GF-D8 (cell line): ENCODE measurements around the gene EGFL6.

Experiments used
- DNase-seq: peaks from one replicate; lab custom pipeline; 2025; lab: John Stamatoyannopoulos, UW

The EGFL6 gene, protein sequence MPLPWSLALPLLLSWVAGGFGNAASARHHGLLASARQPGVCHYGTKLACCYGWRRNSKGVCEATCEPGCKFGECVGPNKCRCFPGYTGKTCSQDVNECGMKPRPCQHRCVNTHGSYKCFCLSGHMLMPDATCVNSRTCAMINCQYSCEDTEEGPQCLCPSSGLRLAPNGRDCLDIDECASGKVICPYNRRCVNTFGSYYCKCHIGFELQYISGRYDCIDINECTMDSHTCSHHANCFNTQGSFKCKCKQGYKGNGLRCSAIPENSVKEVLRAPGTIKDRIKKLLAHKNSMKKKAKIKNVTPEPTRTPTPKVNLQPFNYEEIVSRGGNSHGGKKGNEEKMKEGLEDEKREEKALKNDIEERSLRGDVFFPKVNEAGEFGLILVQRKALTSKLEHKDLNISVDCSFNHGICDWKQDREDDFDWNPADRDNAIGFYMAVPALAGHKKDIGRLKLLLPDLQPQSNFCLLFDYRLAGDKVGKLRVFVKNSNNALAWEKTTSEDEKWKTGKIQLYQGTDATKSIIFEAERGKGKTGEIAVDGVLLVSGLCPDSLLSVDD

DNA sequence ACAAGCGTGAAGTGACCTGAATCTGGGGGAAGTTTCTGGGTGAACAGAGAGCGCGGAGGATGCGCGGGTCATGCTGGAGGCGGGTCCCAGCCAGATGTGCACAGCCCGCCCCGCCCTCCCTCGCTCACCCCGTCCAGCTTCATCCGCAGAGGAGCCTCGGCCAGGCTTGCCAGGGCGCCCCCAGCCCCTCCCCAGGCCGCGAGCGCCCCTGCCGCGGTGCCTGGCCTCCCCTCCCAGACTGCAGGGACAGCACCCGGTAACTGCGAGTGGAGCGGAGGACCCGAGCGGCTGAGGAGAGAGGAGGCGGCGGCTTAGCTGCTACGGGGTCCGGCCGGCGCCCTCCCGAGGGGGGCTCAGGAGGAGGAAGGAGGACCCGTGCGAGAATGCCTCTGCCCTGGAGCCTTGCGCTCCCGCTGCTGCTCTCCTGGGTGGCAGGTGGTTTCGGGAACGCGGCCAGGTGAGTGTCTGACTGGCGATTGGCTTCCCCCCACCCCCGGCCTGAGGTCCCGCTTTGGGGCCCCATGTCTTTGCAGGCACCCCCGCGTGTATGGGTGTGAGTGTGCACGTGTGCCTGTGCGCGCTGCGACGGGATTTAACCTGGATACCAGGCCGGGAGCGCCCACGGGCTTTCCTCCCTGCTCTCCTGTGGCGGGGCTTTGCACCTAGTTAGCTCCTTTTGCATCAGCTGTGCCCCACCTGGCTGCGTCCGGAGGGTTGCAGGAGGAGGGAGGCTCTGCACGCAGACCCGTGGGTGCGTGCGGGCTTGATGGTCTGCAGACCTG, at the start of gene EGFL6:
EGFL6 (plus strand) TSS at position 123 of the 782 bp plus-strand sequence; CDS start at position 384, 261 bp downstream.
- no peak for DNase-seq

DNA sequence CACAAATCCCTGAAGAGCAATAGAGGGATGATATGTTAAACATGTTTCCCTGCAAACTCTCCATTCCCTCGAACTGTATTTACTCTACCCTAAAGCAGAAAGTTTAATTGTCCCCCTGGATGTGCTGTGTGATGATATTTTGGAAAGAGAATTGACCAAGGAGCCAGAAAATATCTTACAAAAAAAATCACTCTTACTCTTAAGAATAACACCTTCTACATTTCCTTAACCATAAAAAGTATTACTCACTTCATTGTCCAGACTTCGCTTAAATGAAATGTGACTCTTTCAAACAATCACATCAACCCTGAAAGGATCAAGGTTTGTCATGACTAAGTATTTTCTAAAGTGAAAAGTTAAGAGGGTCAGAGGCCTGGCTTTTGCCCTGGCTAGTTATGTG, 49.0 kb upstream of the EGFL6 start:
- DNase-seq: no peak

DNA sequence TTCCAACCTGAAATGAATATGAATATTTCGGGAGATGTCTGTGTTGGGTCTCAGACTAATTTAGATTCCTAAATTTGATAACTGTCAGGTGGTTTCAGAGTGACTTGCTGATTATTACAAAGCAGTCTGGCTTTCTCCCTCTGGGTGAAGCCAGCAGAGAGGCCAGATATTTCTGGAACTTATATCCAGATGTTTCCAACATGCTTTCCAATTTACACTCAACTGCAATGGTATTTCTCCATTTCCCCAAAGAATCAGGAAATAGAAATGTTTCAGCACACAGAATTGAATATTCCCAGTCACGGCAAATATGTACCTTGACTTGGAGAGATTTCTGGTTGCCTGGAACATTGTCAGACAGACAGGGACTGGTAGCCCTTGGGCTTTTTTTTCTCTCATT, 48.5 kb upstream of the EGFL6 start:
- DNase-seq: no peak

DNA sequence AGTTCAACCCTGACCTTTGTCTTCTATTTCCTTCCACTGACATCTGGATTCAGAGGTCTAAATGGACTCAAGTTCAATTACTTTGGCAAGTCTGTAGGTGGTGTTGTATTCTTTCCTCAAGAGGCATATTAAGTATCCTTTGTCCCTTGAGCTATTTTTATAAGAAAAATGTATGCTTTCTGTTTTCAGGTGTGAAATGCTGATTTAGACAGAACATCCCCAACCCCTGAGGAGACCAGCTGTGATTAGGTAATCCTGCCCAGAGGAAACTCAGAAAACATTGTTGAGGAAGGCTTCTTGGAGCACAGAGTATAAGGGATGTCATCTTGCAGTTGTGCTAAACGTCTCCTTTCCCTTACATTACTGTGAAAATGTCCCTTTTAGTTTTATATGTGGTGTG, 46.6 kb upstream of the EGFL6 start:
- DNase-seq: no peak

DNA sequence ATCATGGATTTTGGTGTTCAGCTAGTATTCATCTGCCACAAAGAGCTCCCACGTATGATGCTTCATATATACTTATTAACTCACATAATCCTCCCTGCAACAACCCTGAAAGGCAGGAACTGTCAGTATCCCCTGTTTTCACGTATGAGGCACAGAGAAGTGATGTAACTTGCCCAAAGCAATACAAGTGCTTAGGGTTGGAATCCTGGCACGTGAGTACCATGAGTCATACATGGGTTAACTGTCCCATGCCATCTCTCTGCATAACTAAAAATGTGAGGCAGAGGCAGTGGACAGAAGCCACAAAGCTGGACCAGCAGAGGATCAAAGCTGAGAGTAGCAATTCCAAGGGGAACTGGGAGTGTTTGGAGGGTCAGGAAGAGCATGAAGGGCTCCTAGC, 35.7 kb upstream of the EGFL6 start:
- no peak for DNase-seq

DNA sequence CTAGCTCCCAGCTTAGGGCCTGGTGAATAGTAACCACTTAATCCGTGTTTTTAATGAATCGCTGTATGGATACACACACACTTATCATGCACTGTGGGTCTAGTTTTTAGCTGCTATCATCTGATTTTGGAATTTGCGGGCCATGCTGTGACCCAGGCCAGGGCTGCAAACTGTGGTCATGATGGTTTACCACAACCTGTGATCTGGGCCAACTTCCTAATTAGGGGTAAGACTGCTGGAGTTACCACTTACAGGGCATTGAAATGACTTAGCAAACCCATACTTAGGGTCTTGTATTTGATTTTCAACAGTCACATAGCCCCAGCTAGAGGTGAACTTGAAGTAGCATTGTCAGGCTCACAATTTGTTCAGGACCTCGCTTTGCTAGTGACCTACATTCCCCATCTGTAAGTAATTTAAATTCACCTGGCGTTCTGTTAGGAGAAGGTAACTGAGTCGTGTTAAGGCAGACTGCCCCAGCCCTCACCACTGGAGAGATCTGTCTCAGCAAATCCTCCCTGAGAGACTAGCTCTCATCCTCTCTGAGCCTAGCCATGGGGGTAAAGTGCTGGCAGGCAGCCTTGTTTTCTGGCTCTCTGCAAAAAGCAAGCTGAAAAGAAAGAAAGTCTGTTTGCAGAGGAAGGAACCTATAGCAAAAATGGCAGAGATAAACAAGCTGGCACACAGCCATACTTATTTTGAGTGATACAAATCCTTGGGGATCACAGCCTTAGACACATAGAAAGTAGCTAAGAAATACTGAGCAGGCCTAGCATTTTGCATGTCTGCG, 33.8 kb upstream of the EGFL6 start:
- DNase-seq: no peak

DNA sequence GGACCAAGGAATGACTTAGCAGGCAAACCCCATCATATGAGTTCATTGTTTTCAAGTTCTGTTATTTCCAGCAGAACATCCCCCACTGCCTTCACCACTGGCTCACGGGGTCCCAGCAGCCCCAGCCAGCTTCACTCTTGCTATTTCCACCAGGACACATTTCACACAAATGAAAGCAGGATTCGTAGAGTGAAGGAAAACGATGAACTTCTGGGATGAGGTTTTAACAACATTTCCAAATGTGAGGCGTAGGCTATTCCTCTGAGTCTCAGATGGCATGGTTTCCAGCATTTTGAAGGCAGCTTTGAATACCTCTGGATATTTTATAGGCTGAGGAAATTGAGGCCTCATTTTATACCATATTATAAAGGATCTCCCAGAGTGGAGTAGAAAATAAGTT, 32.9 kb upstream of the EGFL6 start:
- no peak for DNase-seq

DNA sequence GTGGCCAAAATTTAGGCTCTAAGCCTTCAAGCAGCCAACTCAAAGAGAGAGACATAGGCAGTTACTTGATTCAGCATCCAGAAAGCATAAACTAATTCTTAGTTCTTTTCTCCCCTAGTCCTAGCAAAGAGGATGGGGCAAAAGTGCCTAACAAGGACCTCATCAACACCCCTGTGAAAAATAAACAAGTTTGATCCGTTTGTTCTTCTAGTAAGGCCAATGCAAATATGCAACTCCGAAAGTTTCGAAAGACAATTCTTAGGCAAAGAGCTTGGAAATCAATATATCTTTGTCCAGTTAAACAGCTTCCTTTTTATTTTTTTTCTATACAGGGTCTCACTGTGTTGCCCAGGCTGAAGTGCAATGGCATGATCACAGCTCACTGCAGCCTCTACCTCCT, 31.0 kb upstream of the EGFL6 start:
- DNase-seq: no peak

DNA sequence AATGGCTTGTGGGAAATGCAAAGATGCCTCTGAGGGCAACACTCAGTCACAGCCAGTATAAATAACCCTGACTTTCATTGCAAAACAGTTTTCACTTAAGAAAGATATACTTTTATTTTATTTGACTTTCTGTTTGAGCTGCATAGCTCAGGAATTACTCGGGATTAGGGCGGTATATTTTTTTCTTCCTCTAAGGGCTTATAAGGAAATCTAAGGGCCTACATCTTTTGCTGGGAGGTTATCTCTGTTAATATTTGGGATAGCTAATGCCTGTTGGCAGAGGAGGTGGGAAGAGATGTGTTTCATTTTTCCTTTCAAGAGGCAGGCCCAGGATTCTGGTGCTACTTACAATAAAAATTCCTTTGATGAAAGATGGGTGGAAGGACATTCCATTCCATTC, 28.8 kb upstream of the EGFL6 start:
- no peak for DNase-seq

DNA sequence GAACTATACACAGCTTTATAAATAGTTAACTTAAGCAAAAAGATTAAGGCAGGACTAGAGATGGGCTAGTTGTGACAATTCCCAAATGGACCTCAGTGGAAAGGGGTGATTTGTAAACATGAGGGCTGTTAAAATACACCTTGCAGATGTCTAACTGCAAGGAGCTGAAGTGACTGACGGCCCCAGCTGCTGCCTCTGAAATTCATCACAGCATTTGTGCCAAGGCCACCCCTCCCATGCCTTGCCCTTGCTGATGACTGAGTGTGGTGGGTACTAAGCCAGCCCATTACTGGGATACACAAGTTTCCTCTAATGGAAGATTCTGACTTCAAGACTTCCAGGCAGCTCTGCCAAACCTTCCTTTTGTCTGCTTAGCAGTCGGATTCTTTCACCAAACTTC, 23.7 kb upstream of the EGFL6 start:
- no peak for DNase-seq

DNA sequence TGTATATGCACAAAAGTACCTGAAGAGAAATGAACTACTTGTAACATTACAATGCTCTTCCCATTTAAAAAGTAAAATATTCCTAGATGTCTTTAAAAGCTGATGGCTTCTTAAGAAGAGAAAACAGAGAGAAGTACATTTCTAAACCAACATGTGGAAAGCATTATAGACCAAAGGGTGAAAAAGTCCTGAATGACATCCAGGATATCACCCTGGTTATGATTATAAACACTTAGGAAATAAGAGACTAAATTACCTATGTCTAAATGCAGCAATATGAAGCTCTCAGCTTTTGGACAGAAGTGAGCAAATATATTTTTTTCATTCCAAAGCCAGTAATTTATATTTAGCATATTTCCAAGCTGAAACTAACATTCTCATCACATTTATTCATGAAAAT, 21.7 kb upstream of the EGFL6 start:
- no peak for DNase-seq

DNA sequence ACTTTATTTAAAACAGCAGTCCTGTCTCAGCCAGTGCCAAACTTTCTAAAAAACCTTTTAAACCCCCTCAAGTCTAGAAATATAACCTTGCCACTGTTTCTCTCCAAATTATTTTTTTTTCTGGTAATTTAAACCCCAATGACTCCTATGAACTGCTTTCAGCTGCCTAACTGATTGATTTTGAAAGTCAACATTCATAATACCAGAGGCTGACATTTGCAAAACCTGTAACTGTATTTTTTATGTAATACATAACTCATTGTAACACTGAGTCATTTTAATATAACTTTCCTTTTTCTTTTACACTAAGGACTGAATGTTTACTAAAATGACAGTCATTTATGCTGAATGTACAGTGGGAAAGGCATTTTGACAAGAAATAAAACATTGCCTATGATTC, 19.1 kb upstream of the EGFL6 start:
- DNase-seq: no peak

DNA sequence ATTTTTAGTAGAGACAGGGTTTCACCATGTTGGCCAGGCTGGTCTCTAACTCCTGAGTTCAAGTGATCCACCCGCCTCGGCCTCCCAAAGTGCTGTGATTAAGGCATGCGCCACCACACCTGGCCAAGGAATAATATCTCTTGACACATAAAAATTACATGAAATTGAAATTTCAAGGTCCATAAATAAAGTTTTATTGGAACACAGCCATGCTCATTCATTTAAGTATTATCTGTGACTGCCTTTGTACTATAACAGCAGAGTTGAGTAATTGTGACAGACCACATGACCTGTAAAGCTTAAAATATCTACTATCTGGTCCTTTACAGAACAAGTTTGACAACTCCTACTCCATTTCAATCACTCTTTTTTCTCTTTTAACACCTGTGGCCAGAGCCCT, 17.8 kb upstream of the EGFL6 start:
- no peak for DNase-seq

DNA sequence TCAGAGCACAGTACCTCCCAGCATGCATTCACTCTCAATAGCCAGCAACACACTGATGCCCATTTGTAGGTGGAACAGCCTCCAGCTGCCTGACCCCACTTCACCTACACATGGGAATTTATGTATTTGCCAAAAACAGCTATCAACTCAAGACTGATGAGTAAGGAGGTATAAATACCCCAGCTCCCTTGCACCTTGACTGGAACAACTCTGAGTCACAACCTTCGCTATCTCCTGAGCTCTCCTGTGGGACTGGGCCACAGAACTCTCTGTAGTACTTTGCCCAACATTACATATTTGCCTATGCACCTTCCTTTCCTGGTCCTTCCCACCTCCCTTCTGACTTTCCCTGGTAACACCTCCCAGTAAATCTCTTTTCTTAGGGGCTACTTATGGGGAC, 16.5 kb upstream of the EGFL6 start:
- DNase-seq: no peak

DNA sequence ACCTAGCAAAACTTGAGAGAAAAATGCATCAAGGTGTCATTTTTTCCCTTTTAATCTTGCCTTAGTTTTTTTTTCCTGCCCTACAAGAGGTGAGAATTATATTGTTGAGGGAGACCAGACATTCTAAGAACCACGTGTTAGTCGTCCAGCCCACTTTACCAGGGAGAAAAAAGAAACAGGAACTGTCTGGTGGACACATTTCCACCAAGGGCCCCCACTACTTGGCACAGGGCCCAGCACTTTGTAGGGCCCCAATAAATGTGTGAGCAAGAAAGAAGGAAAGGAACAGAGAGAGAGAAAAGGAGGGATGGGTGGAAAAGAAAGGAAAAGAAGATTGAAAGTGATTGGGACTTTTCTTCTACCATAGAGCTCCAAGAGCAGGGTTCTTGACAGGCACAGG, 3.9 kb upstream of the EGFL6 start:
- no peak for DNase-seq

DNA sequence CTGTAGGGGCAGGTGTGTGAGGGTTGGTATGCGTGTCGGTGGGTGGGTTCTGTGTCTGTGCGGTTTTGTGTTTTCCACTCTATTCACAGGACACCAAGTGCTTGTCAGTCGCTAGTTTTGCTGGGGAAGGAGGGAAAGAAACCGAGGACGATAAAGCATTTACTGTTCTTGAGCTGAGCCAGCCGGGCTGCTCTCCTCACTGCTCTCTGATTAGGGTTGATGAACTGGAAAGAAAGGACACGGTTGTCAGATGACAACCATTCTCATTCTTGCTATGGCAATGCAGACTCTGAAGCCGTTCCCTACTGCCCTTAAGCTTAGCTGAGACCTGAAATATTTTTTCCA, 832 bp downstream of the EGFL6 start:
- no peak for DNase-seq

DNA sequence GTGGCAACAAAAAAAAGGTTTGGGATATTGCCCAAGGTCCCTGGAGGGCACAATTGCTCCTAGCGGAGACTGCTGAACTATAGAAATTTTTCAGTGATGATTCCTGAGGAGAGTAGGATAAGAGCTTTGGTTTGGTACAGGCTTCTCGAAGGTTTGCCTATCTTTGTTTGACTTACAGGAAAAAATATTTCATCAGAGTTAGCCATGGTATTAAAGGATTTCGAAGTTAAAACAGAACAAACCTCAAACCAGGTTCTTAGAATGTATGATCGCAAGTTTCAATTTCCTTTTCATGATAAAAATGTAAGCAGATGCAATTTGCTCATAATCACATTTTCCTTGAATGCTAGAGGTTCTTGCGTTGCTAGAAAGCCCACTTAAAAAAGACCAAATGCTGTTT, 1.7 kb downstream of the EGFL6 start:
- no peak for DNase-seq

DNA sequence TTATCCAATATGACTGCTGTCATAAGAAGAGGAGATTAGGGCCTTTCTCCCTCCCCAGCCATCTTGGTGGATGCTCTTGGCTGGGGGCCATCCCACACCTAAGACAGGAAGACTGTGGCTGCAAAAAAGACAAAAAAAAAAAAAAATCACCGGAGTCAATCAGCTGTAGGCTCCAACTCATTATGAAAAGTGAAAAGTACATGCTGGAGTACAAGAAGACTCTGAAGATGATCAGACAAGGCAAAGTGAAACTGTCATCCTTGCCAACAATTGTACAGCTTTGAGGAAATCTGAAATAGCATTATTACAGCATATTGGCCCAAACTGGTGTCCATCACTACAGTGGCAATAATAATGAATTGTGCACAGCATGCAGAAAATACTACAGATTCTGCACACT, 5.2 kb downstream of the EGFL6 start:
- DNase-seq: no peak

DNA sequence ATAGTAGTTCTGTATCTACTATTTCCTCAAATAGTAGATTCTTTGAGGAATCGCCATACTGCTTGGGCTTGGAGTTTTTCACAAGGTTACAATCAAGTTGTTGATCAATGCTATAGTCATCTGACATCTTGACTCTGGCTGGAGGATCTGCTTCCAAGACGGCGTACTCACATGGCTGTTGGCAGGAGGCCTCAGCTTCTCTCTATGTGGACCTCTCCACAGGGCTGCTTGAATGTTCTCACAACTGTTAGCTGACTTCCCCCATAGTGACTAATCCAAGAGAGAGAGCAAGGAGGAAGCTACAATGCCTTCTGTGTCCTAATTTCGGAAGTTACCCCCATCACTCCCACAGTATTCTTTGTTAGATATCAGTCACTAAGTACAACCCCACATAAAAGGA, 10.3 kb downstream of the EGFL6 start:
- DNase-seq: no peak

DNA sequence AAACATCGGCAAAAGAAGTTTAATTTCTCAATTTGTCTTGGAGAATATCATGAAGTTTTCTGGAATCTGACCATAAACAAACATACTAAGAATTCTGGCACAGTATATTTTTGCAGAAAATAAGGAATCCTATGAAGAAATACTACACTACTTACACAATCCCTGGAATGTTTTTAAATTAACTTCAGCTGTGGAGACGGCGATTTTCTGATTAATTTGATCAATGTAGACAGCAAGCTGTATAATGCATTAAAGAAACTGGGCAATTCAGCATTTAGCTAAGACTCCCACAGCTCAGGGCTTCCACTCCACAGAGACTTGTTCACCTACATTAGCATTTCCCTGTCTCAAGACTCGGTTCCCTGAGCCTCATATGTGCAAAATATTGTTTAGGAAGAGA, 12.2 kb downstream of the EGFL6 start:
- no peak for DNase-seq

DNA sequence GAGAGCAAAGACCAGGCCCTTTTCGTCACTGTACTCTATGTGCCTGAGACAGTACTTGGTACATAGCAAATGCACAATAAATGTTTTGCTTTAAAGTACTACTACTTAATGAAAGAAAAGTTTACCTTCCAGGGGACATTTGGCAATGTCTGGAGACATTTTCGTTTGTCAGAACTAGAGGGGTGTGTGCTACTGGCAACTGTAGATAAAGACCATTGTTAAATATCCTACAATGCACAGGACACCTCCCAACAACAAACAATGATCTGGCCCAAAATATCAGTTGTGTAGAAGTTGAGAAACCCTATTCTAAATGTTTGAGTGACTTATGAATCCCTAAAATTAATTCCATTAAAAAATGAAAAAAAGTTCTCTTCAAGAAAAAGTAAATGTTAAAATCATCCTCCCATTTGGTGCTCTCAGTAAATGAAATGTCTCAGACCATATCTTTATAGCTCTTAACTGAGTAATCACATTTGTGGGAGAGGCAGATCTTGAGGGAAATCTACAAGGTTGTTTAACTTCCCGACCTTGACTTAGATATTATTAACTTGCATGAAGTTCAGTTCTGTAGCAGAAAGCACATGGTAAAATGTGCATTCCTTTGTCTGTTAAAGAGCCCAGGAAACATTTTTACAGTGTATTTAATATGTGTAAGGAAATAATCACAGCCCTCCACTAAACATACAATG, 18.5 kb downstream of the EGFL6 start:
- DNase-seq: no peak

DNA sequence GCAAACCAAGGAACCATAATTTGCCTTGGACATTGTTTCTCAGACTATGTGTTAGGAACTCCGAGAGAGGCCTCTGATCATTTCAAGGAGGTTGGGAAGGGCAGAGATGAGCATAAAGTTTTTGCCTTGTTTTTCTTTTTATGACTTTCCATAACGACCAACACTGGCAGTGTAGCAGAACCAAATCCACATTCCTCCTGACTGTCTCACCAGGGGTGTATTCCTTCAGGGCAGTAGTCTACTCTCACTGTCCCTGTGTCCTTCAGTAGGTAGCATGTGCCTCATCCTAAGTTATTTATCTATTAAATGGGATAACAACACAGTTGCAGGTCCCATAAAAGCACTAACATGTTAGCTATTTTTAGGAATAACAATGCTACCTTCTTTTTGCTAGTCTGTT, 20.8 kb downstream of the EGFL6 start:
- DNase-seq: no peak
